Transverse colon (tissue), 4 donors: ENCODE results near the gene IL22RA2.

ENCODE experiments used
- CTCF ChIP-seq, 5 experiments: fragments of 200-600 bp in 3 of 5; fragments of 450-650 bp in 2 of 5; sonication (generic) in 3 of 5; IDR thresholded peaks; 1 replicate in 2 of 5; 2 replicates in 3 of 5; pipeline ENCODE4 v1.5.1; 2016 to 2017; ENCODE audit warnings: antibody characterized with exemption in 5 of 5, inconsistent platforms in 3 of 5, mild to moderate bottlenecking in 2 of 5, moderate library complexity in 1 of 5
- EP300 ChIP-seq: sonication (generic); formaldehyde crosslinking; IDR thresholded peaks from one replicate; pipeline ENCODE4 v1.6.1; 2017; ENCODE audit warnings: antibody characterized with exemption, low read depth
- POLR2A ChIP-seq: fragments of 450-650 bp; IDR thresholded peaks from one replicate; pipeline ENCODE4 v1.6.1; 2016; ENCODE audit warnings: antibody characterized with exemption, mild to moderate bottlenecking, moderate library complexity
- POLR2AphosphoS5 ChIP-seq, 3 donors: sonication (generic); formaldehyde crosslinking; IDR thresholded peaks; one replicate each; pipeline ENCODE4 v1.6.1; 2016; ENCODE audit warnings: antibody characterized with exemption in 3 of 3

GRCh38 chr6:137133122-137133521, 40.3 kb downstream of the IL22RA2 start:
- TF ChIP-seq POLR2AphosphoS5 (IDR thresholded peaks at IDR 0.05) (no peak), CTCF (IDR thresholded peaks at IDR 0.05) (no peak), POLR2A (no peak), EP300 (no peak)
